B cell (primary cell): ENCODE results near the gene AMZ2.

ENCODE experiments used
- CTCF ChIP-seq: fragments of 200-600 bp; IDR thresholded peaks from one replicate; pipeline ENCODE4 v1.8.0; 2022; ENCODE audit warnings: antibody characterized with exemption, mild to moderate bottlenecking
- EZH2 ChIP-seq: IDR thresholded peaks from 2 replicates; pipeline ENCODE4 v1.6.1; 2012; ENCODE audit warnings: borderline replicate concordance, low read depth, mild to moderate bottlenecking, moderate library complexity, low read length; ENCODE audit not compliant: insufficient read depth, poor library complexity, severe bottlenecking

DNA sequence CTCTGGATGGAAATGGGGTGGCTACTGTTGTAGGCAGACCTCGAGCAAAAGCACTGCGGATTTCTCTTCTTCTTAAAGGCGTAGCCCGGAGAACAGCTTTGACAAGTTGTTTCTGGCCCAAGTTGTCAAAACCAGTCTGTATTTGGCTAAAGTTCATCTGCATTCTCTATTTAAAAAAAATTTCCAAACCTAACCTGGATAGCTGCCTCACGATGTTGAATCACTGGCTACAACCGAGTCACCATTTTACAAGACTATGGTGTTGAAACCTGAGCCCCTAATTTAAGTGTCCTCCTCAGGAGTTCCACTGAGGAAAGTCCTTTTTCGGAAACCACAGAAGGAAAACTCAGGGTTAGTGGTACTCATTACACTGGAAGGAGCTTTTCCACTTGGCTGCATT is 41.6 kb downstream of the AMZ2 start:
- TF ChIP-seq CTCF, result no peak
- TF ChIP-seq EZH2, result no peak
